H9 (cell line): ENCODE results near the gene GALNT12. TPM values are rescaled to one million over a fixed set of nuclear protein-coding genes. Genes with fewer than 3 reads are reported as not detected.

ENCODE experiments used
- DNase-seq: peaks from one replicate; pipeline ENCODE4 v3.0.0-alpha.2; 2017
- H2AFZ ChIP-seq: one replicate; pipeline ENCODE4 v1.6.1; 2013; ENCODE audit warnings: mild to moderate bottlenecking, low read length, control low read depth, moderate library complexity
- H2AK5ac ChIP-seq: 2 replicates; pipeline ENCODE4 v1.6.1; 2013; ENCODE audit warnings: low read length, control low read depth, mixed read lengths; ENCODE audit not compliant: insufficient read length
- H2BK120ac ChIP-seq: one replicate; pipeline ENCODE4 v1.6.1; 2013; ENCODE audit warnings: low read depth, mild to moderate bottlenecking, low read length, control low read depth, inconsistent platforms; ENCODE audit not compliant: poor library complexity, severe bottlenecking
- H2BK12ac ChIP-seq: 2 replicates; pipeline ENCODE4 v1.6.1; 2013; ENCODE audit warnings: low read length, control low read depth, mixed read lengths, low read depth; ENCODE audit not compliant: insufficient read length
- H2BK15ac ChIP-seq: 2 replicates; pipeline ENCODE4 v1.6.1; 2013; ENCODE audit warnings: low read depth, low read length, control low read depth
- H2BK20ac ChIP-seq: one replicate; pipeline ENCODE4 v1.6.1; 2013; ENCODE audit warnings: low read depth, mild to moderate bottlenecking, low read length, control low read depth, inconsistent platforms; ENCODE audit not compliant: poor library complexity, severe bottlenecking
- H2BK5ac ChIP-seq: 2 replicates; pipeline ENCODE4 v1.6.1; 2013; ENCODE audit warnings: low read length, control low read depth, mixed read lengths; ENCODE audit not compliant: insufficient read length
- H3K14ac ChIP-seq: 2 replicates; pipeline ENCODE4 v1.6.1; 2013; ENCODE audit warnings: low read length, control low read depth; ENCODE audit not compliant: insufficient read depth
- H3K18ac ChIP-seq: 2 replicates; pipeline ENCODE4 v1.6.1; 2013; ENCODE audit warnings: low read depth, mild to moderate bottlenecking, mixed read lengths, low read length, control low read depth; ENCODE audit not compliant: insufficient read length
- H3K23ac ChIP-seq: 2 replicates; pipeline ENCODE4 v1.6.1; 2013; ENCODE audit warnings: low read length, control low read depth, mixed read lengths, low read depth; ENCODE audit not compliant: insufficient read length
- H3K23me2 ChIP-seq: 2 replicates; pipeline ENCODE4 v1.6.1; 2013; ENCODE audit warnings: low read depth, mild to moderate bottlenecking, mixed read lengths, low read length, control low read depth; ENCODE audit not compliant: insufficient read length, poor library complexity, severe bottlenecking
- H3K27ac ChIP-seq: 2 replicates; pipeline ENCODE4 v1.5.1; 2013; ENCODE audit warnings: low read length, control low read depth, mixed read lengths, low read depth; ENCODE audit not compliant: insufficient read length
- H3K27me3 ChIP-seq: 2 replicates; pipeline ENCODE4 v1.6.1; 2013; ENCODE audit warnings: low read length, control low read depth, inconsistent platforms; ENCODE audit not compliant: insufficient read depth
- H3K4ac ChIP-seq: 2 replicates; pipeline ENCODE4 v1.6.1; 2013; ENCODE audit warnings: low read depth, mild to moderate bottlenecking, control low read depth, inconsistent platforms, low read length, moderate library complexity
- H3K4me1 ChIP-seq: 2 replicates; pipeline ENCODE4 v1.6.1; 2013; ENCODE audit warnings: low read length, control low read depth, inconsistent platforms; ENCODE audit not compliant: insufficient read depth
- H3K4me2 ChIP-seq: 2 replicates; pipeline ENCODE4 v1.6.1; 2013; ENCODE audit warnings: low read length, control low read depth, mixed read lengths; ENCODE audit not compliant: insufficient read length, insufficient read depth
- H3K56ac ChIP-seq: 2 replicates; pipeline ENCODE4 v1.6.1; 2013; ENCODE audit warnings: low read depth, mild to moderate bottlenecking, mixed read lengths, low read length, control low read depth; ENCODE audit not compliant: insufficient read length
- H3K79me1 ChIP-seq: 2 replicates; pipeline ENCODE4 v1.6.1; 2013; ENCODE audit warnings: low read depth, mild to moderate bottlenecking, moderate library complexity, low read length, control low read depth, inconsistent platforms; ENCODE audit not compliant: insufficient read depth, poor library complexity, severe bottlenecking
- H3K79me2 ChIP-seq: 2 replicates; pipeline ENCODE4 v1.6.1; 2013; ENCODE audit warnings: low read length, control low read depth, inconsistent platforms; ENCODE audit not compliant: insufficient read depth
- H3K9ac ChIP-seq: 2 replicates; pipeline ENCODE4 v1.6.1; 2013; ENCODE audit warnings: low read length, control low read depth, mixed read lengths; ENCODE audit not compliant: insufficient read length; ENCODE audit errors: extremely low read depth
- H3K9me3 ChIP-seq: one replicate; pipeline ENCODE4 v1.6.1; 2013; ENCODE audit warnings: low read depth, low read length, inconsistent platforms; ENCODE audit not compliant: control insufficient read depth
- H3T11ph ChIP-seq: one replicate; pipeline ENCODE4 v1.6.1; 2013; ENCODE audit warnings: mild to moderate bottlenecking, low read length, control low read depth, inconsistent platforms
- H4K20me1 ChIP-seq: one replicate; pipeline ENCODE4 v1.6.1; 2013; ENCODE audit not compliant: control insufficient read depth, insufficient read length, insufficient read depth
- H4K5ac ChIP-seq: 2 replicates; pipeline ENCODE4 v1.6.1; 2013; ENCODE audit warnings: low read depth, mild to moderate bottlenecking, mixed read lengths, low read length, control low read depth; ENCODE audit not compliant: insufficient read length
- H4K8ac ChIP-seq: replicated peaks from 2 replicates; pipeline ENCODE4 v1.6.1; 2013; ENCODE audit warnings: low read length, control low read depth, mixed read lengths, low read depth; ENCODE audit not compliant: insufficient read length
- H4K91ac ChIP-seq: 2 replicates; pipeline ENCODE4 v1.6.1; 2013; ENCODE audit warnings: low read depth, mild to moderate bottlenecking, moderate library complexity, mixed read lengths, low read length, control low read depth; ENCODE audit not compliant: insufficient read length
- H3K27ac Mint-ChIP-seq, 3 experiments: 2 replicates in 2 of 3; 3 replicates in 1 of 3; pipeline ENCODE4 v1.8.0; 2020 to 2021; ENCODE audit warnings: mixed read lengths in 3 of 3, mild to moderate bottlenecking in 1 of 3, moderate library complexity in 1 of 3
- H3K27me3 Mint-ChIP-seq: 2 replicates; pipeline ENCODE4 v1.8.0; 2021; ENCODE audit warnings: low read depth, mild to moderate bottlenecking, moderate library complexity, mixed read lengths
- H3K36me3 Mint-ChIP-seq, 3 experiments: 2 replicates in 2 of 3; 3 replicates in 1 of 3; pipeline ENCODE4 v1.8.0; 2020 to 2021; ENCODE audit warnings: low read depth in 3 of 3, mixed read lengths in 3 of 3; ENCODE audit not compliant: insufficient read depth in 1 of 3
- H3K4me1 Mint-ChIP-seq, 2 experiments: 2 replicates each; pipeline ENCODE4 v1.8.0; 2020; ENCODE audit warnings: mixed read lengths in 2 of 2
- H3K4me3 Mint-ChIP-seq, 2 experiments: 2 replicates in 1 of 2; 3 replicates in 1 of 2; pipeline ENCODE4 v1.8.0; 2020 to 2021; ENCODE audit warnings: mild to moderate bottlenecking in 2 of 2, mixed read lengths in 2 of 2, moderate library complexity in 1 of 2
- H3K9me3 Mint-ChIP-seq, 2 experiments: 2 replicates in 1 of 2; 3 replicates in 1 of 2; pipeline ENCODE4 v1.8.0; 2020; ENCODE audit warnings: mild to moderate bottlenecking in 2 of 2, mixed read lengths in 2 of 2, moderate library complexity in 1 of 2
- CTCF ChIP-seq: fragments of 200-600 bp; sonication (generic); conservative IDR thresholded peaks from 3 replicates; pipeline ENCODE4 v1.8.0; 2021; ENCODE audit warnings: antibody characterized with exemption, mild to moderate bottlenecking
- WGBS: extraction: QIAGEN DNeasy Blood & Tissue Kit; methylation state at CpG from one replicate; pipeline ENCODE4 v1.1.7; 2013; ENCODE audit warnings: missing lambda C conversion rate, low lambda C conversion rate, mixed read lengths; ENCODE audit not compliant: insufficient read length; ENCODE audit errors: extremely low coverage; 5-methylcytosine and 5-hydroxymethylcytosine counted together
- total RNA-seq: library from RNA; stranded (reverse); gene quantifications from 2 replicates; pipeline ENCODE4 v1.2.1, GENCODE V29; 2021

GALNT12 gene
- total RNA-seq, 1 experiment from 2014 or later: 18.0 TPM

- H3K4me1 Mint-ChIP-seq: peaks cover 8 to 10% of the 10 kb centered on the region in 2 experiments
- TF ChIP-seq CTCF: no peak
- H2AK5ac ChIP-seq: no peak overlapping the region
- H3K79me2 ChIP-seq: no peaks in the 10 kb centered on the region
- no CpG with 5 or more reads among the region's 4 CpGs for WGBS
- H2BK15ac ChIP-seq: no peak overlapping the region
- DNase-seq: no peak
- H3K9ac ChIP-seq: no peak overlapping the region
- H3K18ac ChIP-seq: no peak overlapping the region
- H3K4me2 ChIP-seq: no peak overlapping the region
- no peaks in the 10 kb centered on the region for H3K27me3 ChIP-seq
- no peaks in the 10 kb centered on the region for H3K27me3 Mint-ChIP-seq
- H3K4me1 ChIP-seq: no peaks in the 10 kb centered on the region
- H3K14ac ChIP-seq: no peak overlapping the region
- no peak overlapping the region for H3T11ph ChIP-seq
- no peak overlapping the region for H4K5ac ChIP-seq
- H3K27ac Mint-ChIP-seq: no peak overlapping the region
- H3K56ac ChIP-seq: no peak overlapping the region
- no peak overlapping the region for H2BK5ac ChIP-seq
- no peak overlapping the region for H3K4me3 Mint-ChIP-seq
- no peaks in the 10 kb centered on the region for H3K23me2 ChIP-seq
- no peak overlapping the region for H4K91ac ChIP-seq
- no peak overlapping the region for H2BK12ac ChIP-seq
- peaks cover 4 to 52% (median 25%) of the 10 kb centered on the region in 3 experiments; a peak in 6 of 7 replicates for H3K36me3 Mint-ChIP-seq
- H2BK20ac ChIP-seq: no peak overlapping the region
- H4K8ac ChIP-seq: no peak overlapping the region
- H3K9me3 ChIP-seq: no peaks in the 10 kb centered on the region
- H2AFZ ChIP-seq: no peak overlapping the region
- no peaks in the 10 kb centered on the region for H4K20me1 ChIP-seq
- no peak overlapping the region for H3K27ac ChIP-seq
- H3K79me1 ChIP-seq: no peaks in the 10 kb centered on the region
- H3K9me3 Mint-ChIP-seq: no peaks in the 10 kb centered on the region
- no peak overlapping the region for H3K4ac ChIP-seq
- no peak overlapping the region for H3K23ac ChIP-seq
- H2BK120ac ChIP-seq: no peak overlapping the region
Observed at GRCh38 chr9:98837516-98837915, 30.0 kb downstream of the GALNT12 start.
